ENCODE measurements around the gene SLC19A1.

SLC19A1 gene

GRCh38 chr21:45555251-45555556 is 13.0 kb upstream of the SLC19A1 start:
- no peak for DNase-seq (ENCODE audit: extremely low read depth, insufficient read length)
- TF ChIP-seq CTCF (IDR thresholded peaks at IDR 0.05; ENCODE audit: insufficient read depth, low read length, poor library complexity, severe bottlenecking) = no peak
- H3K27me3 ChIP-seq (replicated peaks; ENCODE audit: control insufficient read depth, insufficient read depth, low read length) = no peaks in the 10 kb centered on the region; the same call in 1 of the 2 replicates
- H3K4me3 ChIP-seq (replicated peaks; ENCODE audit: low read depth, low read length) = no peak overlapping the region
- H3K36me3 ChIP-seq (ENCODE audit: control insufficient read depth, insufficient read depth, low read length) = no peaks in the 10 kb centered on the region

GRCh38 chr21:45554477-45555175 is 12.4 kb upstream of the SLC19A1 start:
- H3K27me3 ChIP-seq (replicated peaks; ENCODE audit: control insufficient read depth, insufficient read depth, low read length) = no peaks in the 10 kb centered on the region; the same call in 1 of the 2 replicates
- TF ChIP-seq CTCF (IDR thresholded peaks at IDR 0.05; ENCODE audit: insufficient read depth, low read length, poor library complexity, severe bottlenecking) = peak; percentile 65
- peak; percentile 83 for DNase-seq (ENCODE audit: extremely low read depth, insufficient read length)
- H3K36me3 ChIP-seq (ENCODE audit: control insufficient read depth, insufficient read depth, low read length) = no peaks in the 10 kb centered on the region
- peak overlapping the region; percentile 72 for H3K4me3 ChIP-seq (replicated peaks; ENCODE audit: low read depth, low read length)

- Histone ChIP-seq H3K27me3 (replicated peaks; ENCODE audit: control insufficient read depth, insufficient read depth, low read length) (no peaks in the 10 kb centered on the region; the same call in 1 of the 2 replicates), H3K36me3 (ENCODE audit: control insufficient read depth, insufficient read depth, low read length) (no peaks in the 10 kb centered on the region), H3K4me3 (replicated peaks; ENCODE audit: low read depth, low read length) (no peak overlapping the region)
- DNase-seq (ENCODE audit: extremely low read depth, insufficient read length) = no peak
- no peak for TF ChIP-seq CTCF (IDR thresholded peaks at IDR 0.05; ENCODE audit: insufficient read depth, low read length, poor library complexity, severe bottlenecking)
These were observed 10.6 kb upstream of the SLC19A1 start for GRCh38 chr21:45552696-45553391.

- no peak for TF ChIP-seq CTCF (IDR thresholded peaks at IDR 0.05; ENCODE audit: insufficient read depth, low read length, poor library complexity, severe bottlenecking)
- no peak for DNase-seq (ENCODE audit: extremely low read depth, insufficient read length)
- no peak overlapping the region for H3K4me3 ChIP-seq (replicated peaks; ENCODE audit: low read depth, low read length)
- no peaks in the 10 kb centered on the region for H3K36me3 ChIP-seq (ENCODE audit: control insufficient read depth, insufficient read depth, low read length)
- no peaks in the 10 kb centered on the region; the same call in 1 of the 2 replicates for H3K27me3 ChIP-seq (replicated peaks; ENCODE audit: control insufficient read depth, insufficient read depth, low read length)
These were observed 9.8 kb upstream of the SLC19A1 start for GRCh38 chr21:45551783-45552695.

GRCh38 chr21:45551316-45551715 is 9.1 kb upstream of the SLC19A1 start:
- Histone ChIP-seq H3K36me3 (ENCODE audit: control insufficient read depth, insufficient read depth, low read length) (no peaks in the 10 kb centered on the region), H3K4me3 (replicated peaks; ENCODE audit: low read depth, low read length) (no peak overlapping the region), H3K27me3 (replicated peaks; ENCODE audit: control insufficient read depth, insufficient read depth, low read length) (no peaks in the 10 kb centered on the region; the same call in 1 of the 2 replicates)
- TF ChIP-seq CTCF (IDR thresholded peaks at IDR 0.05; ENCODE audit: insufficient read depth, low read length, poor library complexity, severe bottlenecking) = no peak
- no peak for DNase-seq (ENCODE audit: extremely low read depth, insufficient read length)
